Iris pigment epithelial cell (primary cell): ENCODE measurements around the gene ZNF658.
"Not testable (repeated sequence)": the region's sequence is repeated elsewhere in the genome, so short reads cannot be mapped to it uniquely, and the experiment has no call there.

ENCODE experiments used
- DNase-seq: peaks from one replicate; pipeline ENCODE4 v3.0.0-alpha.2; 2011; ENCODE audit warnings: low read depth

Gene ZNF658

DNA sequence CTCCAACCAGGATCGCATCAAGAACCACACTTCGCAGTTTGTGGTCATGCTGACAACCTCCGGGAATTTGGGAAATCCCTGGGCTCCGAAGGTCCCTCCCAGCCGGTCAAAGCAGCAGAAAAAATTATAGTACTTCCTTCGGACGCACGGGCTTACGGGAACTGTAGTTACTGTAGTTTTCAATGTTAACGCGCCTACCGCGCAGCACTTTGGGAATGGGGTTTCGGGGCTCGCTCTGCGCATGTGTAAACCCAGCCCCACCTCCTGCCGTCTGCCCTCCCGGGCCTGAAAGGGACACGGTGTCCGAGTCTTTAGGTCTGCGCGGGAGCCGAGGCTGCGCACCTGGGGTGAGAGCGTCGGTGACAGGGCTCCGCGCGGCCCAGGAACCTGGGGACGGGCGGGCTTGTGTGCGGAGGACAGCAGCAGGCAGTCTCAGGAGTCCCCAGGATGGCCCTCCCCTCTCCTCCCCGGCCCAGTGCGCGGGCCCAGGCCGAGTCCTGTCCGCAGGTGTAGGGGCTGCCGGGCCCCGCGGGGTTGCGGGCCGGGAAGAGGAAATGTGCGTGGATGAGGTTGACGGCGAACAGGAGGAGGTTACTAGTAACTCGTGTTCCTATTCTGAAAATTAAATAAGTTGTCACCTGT lies at the start of gene ZNF658:
Gene ZNF658, plus strand, starts transcription at position 236 of the 642 bp plus-strand sequence. CDS start 2,837 bp downstream, outside the sequence.
- DNase-seq: peak; percentile 87

DNA sequence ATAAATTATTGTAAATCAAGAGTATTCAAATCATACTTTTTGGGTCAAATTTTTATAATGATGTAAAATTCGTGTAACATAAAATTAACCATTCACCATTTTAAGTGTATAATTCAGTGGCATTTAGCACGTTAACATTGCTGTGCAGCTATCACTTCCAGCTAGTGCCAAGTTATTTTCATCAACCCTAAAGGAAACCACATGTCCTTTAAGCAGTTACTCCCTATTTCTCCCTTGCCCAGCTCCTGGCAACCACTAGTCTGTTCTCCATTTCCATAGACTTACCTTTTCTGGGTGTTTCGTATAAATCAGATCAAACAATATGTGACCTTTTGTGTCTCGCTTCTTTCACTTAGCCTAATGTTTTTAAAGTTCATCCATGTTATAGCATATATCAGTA lies 38.8 kb upstream of the ZNF658 start:
- not testable (repeated sequence) for DNase-seq

DNA sequence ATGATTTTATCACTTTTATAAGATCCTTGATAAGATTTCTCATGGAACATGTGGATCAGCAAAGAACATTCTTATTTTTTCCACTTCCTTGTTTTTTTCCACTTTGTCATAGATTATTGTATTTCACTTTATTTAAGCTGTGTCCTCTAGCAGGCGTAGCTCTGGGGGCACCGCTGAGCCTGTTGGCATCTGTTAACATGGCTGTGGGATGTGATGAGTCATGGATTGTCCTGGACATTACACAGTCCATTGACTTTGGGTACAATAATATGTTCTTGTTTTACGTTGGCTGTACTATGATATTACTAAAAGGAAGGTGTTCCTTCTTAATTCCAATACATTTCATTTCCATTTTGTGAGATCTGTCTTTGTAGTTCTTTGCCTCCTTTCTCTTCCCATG lies 31.9 kb upstream of the ZNF658 start:
- DNase-seq: not testable (repeated sequence)

DNA sequence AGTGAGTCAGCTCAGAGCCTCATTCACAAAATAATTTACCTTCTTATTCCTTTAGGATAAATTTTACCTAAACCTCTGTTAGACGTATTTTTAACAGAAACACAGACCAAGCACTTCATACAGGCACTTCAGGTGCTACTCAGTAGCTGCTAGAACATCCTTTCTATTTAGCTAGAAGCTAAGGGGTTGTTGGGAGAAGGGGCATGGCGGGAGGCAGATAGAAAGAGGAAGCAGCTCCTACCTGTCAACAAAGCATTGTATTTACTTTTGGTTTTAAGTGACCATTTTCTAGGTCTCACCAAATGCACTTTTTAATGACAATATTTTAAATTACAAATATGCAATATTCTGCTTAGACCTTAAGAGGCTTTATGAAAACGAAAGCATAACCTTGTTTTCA lies 19.9 kb upstream of the ZNF658 start:
- not testable (repeated sequence) for DNase-seq

DNA sequence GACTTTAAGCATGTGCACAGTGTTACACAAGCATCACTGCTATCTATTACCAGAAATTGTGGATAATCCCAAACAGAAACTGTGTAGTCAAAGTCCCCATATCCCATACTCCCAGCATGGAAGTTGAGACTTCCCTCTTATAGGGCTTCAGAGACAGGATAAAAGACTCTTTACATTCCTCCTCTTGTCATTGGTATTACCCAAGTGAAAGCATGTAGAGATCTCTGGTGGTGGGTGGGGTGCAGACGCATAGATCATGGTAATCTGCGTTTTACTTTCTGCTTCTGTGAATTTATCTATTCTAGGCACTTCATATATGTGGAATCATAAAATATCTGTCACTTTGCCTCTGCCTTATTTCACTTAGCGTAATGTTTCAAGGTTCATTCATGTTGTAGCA lies 18.7 kb upstream of the ZNF658 start:
- DNase-seq: not testable (repeated sequence)

DNA sequence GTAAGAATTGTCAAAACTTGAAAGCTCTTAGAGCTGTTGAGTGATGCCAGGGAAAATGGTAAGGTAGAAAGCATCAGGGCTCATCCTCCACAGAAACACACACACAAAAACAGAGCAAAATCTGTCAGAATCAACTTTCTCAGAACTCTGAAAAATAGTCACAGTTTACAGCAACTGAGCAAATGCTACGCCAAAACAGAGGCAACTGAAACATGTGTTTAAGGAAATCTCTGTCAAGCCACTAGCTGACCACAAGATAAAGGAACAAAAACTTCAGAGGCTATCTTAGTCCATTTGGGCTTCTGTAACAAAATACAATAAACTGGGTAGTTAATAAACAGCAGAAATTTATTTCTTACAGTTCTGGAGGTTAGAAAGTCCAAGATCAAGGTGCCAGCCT lies 10.2 kb upstream of the ZNF658 start:
- not testable (repeated sequence) for DNase-seq

DNA sequence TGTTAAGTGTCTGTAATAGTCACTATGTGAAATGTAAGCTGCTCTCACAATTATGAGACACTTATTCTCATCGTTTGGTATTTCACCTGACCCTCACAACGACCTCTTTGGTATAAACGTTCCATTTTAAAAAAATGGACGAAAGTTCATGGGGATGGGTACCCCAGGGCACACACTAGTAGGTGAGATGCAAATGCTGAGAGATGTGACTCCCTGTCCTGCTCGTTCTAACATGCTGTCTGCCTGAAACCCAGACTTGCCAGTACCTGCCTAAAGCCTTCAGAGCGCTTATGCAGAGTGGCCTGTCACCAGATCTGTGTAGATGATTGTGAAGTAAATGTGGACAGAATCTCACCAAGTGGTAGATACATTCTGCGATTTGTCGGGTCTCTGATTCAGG lies 616 bp downstream of the ZNF658 start:
- DNase-seq: not testable (repeated sequence)

GRCh38 chr9:66909560-66909959 lies 9.0 kb downstream of the ZNF658 start:
- DNase-seq: peak; percentile 63

- not testable (repeated sequence) for DNase-seq
Measured at GRCh38 chr9:66920072-66920471, 19.5 kb downstream of the ZNF658 start.

DNA sequence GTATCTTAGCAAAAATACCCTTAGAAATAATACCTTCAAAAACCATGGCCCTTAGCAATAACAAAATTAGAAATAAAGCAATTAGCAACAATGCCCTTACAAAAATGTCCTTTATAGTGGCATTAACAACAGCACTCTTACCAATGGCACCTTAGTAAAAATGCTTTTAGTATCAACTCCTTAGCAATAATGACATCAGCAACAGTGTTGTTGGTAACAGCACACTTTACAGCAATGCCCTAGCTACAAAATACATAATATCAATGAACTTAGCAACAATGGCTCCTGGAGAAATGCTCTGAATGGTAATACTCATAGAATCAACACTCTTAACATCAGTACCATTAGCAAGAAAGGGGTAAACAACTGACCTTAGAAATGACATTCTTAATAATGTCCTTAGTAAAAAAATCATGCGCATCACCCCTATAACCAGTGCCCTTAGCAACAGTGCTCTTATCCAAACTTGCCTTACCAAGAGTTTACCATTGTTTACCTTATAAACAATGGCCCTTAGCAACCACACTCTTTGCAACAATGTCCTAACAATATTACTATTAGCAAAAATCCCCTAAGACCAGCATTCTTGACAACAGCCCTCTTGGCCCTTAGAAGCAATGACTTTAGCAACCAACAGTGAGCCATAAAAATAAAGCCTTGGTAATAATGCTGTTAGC lies 35.8 kb downstream of the ZNF658 start:
- DNase-seq: not testable (repeated sequence)

GRCh38 chr9:66937662-66938061 lies 37.1 kb downstream of the ZNF658 start:
- DNase-seq: not testable (repeated sequence)

GRCh38 chr9:66938322-66938721 lies 37.8 kb downstream of the ZNF658 start:
- DNase-seq: not testable (repeated sequence)

DNA sequence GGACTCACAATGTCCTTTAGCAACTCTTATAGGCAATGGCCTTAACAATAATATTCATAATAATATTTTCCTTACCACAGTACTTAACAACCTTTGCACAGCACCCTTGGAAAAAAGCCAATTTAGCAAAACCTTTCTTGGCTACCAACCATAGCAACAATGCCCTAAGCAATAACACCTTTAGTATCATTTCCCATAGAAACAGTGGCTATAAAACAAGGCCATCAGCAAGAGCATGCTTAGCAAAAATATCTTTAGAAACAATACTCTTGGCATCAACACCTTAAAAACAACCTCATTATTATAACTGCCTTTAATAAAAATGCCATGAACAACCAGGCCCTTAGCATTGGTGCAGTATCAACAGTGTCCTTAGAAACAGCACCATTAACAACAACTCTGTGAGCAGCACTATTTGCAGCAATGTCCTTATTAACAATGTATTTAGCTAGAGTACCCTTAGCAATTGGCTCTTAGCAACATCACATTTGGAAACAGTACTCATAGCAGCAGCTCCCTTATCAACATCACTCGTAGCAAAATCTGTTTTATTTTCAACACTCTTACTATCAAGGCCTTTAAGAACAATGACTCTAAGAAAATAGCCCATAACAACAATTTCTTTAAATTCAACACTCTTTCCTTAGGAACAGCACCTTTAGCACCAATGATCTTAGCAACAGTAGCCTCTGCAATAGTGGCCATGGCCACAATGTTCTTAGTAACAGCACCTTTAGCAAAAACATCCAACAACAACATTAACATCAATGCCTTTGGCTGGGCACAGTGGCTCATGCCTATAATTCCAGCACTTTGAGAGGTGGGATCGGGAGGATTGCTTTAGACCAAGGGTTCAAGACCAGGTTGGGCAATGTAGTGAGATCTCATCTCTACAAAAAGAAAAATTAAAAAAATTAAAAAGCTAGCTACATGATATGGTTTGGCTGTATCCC lies 39.6 kb downstream of the ZNF658 start:
- DNase-seq: not testable (repeated sequence)

DNA sequence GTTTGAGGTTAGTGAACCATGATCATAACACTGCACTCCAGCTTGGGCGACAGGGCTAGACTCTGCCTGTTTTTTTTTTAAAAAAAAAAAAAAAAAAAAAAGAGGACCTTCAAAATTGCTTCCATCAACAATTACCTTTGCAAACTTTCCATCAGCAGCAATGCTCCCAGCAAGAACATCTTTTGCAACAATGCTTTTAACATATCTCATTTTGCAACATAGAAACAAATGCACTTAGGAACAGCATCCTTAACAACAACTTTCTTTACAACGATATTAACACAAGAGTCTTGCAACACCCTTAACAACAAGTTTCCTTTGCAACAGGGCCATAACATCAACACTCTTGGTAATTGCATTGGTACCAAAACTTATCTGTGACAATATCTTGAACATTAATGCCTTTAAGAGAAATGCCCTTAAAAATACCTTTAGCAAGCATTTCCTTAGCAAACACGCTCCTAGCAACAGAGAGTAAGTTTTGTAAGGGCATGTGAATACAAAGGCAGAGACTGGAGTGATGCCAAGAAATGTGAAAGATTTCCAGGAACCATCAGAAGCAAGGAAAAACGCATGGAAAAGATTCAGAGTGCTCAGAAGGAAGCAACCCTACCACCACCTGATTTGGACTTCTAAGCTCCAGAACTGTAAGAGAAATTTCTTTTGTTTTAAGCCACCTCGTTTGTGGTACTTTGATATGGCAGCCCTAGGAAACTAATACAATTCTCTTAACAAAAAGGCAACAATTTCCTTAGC lies 42.1 kb downstream of the ZNF658 start:
- not testable (repeated sequence) for DNase-seq

GRCh38 chr9:66952576-66952975 lies 52.1 kb downstream of the ZNF658 start:
- peak; percentile 39 for DNase-seq
